Spleen (tissue), 11 donors: ENCODE results near the gene PHACTR2. TPM values are rescaled to one million over a fixed set of nuclear protein-coding genes. Genes with fewer than 3 reads are reported as not detected.
"Not testable (repeated sequence)": the region's sequence is repeated elsewhere in the genome, so short reads cannot be mapped to it uniquely, and the experiment has no call there.

Experiments
- DNase-seq: peaks from one replicate; pipeline ENCODE4 v3.0.0-alpha.2; 2020
- H3K27ac ChIP-seq, 8 donors: fragments of 200-600 bp; sonication (generic) in 7 of 8; 1 replicate in 4 of 8; 2 replicates in 4 of 8; pipeline versions ENCODE4 v1.5.0 to v1.8.0; 2016 to 2021; ENCODE audit warnings: inconsistent platforms in 4 of 8, mild to moderate bottlenecking in 4 of 8, moderate library complexity in 1 of 8
- H3K27me3 ChIP-seq, 7 donors: fragments of 200-600 bp; sonication (generic) in 6 of 7; replicated peaks in 1 of 7; 1 replicate in 4 of 7; 2 replicates in 3 of 7; pipeline versions ENCODE4 v1.5.0 to v1.8.0; 2016 to 2021; ENCODE audit warnings: inconsistent platforms in 3 of 7, mild to moderate bottlenecking in 1 of 7
- H3K36me3 ChIP-seq, 6 donors: fragments of 200-600 bp; sonication (generic) in 5 of 6; 1 replicate in 4 of 6; 2 replicates in 2 of 6; pipeline versions ENCODE4 v1.5.0 to v1.8.0; 2016 to 2021; ENCODE audit warnings: inconsistent platforms in 2 of 6
- H3K4me1 ChIP-seq, 6 donors: fragments of 200-600 bp; sonication (generic) in 5 of 6; 1 replicate in 3 of 6; 2 replicates in 3 of 6; pipeline versions ENCODE4 v1.5.0 to v1.8.0; 2016 to 2021; ENCODE audit warnings: inconsistent platforms in 3 of 6
- H3K4me3 ChIP-seq, 8 donors: fragments of 200-600 bp; sonication (generic) in 7 of 8; 1 replicate in 4 of 8; 2 replicates in 4 of 8; pipeline versions ENCODE4 v1.5.0 to v1.8.0; 2016 to 2021; ENCODE audit warnings: inconsistent platforms in 4 of 8, mild to moderate bottlenecking in 4 of 8, moderate library complexity in 2 of 8
- H3K9me3 ChIP-seq, 8 donors: fragments of 200-600 bp; sonication (generic) in 7 of 8; 1 replicate in 4 of 8; 2 replicates in 4 of 8; pipeline versions ENCODE4 v1.5.0 to v1.8.0; 2016 to 2021; ENCODE audit warnings: inconsistent platforms in 4 of 8
- POLR2A ChIP-seq, 3 donors: fragments of 450-650 bp; IDR thresholded peaks; one replicate each; pipeline ENCODE4 v1.5.1; 2017; ENCODE audit warnings: antibody characterized with exemption in 3 of 3, mild to moderate bottlenecking in 1 of 3
- POLR2AphosphoS5 ChIP-seq, 3 donors: sonication (generic); formaldehyde crosslinking; IDR thresholded peaks; one replicate each; pipeline ENCODE4 v1.5.1; 2017; ENCODE audit warnings: antibody characterized with exemption in 3 of 3
- WGBS, 5 donors: extraction: QIAGEN DNeasy Blood & Tissue Kit in 3 of 5; methylation state at CpG; one replicate each; pipeline versions ENCODE4 v1.1.5 to v1.1.7; 2013 to 2018; 5-methylcytosine and 5-hydroxymethylcytosine counted together
- intact Hi-C: fragments of 100-400 bp; cut with DNase I; formaldehyde crosslinking; loops from one replicate; pipeline ENCODE4 v1.15.0; 2023; ENCODE audit warnings: low total_unique reads
- polyA plus RNA-seq, 3 donors: library from polyadenylated mRNA; stranded (reverse); fragments of 200-250 nt; gene quantifications; one replicate each; pipeline ENCODE4 v1.2.1, GENCODE V29; 2013
- total RNA-seq, 7 donors: library from RNA; depleted of rRNA in 3 of 7; stranded (reverse); fragments of >200 nt in 3 of 7; fragmentation: NEBNext Ultra II Directional in 4 of 7; extraction: Animal tissue kit (Norgen Biotek cat#: 25700) in 4 of 7; gene quantifications; one replicate each; pipeline versions ENCODE4 v1.1.0 to v1.2.1, GENCODE V29; 2016 to 2021
- TF ChIP-seq, protein P1 (sequence below), 11 experiments: fragments of 200-600 bp in 7 of 11; fragments of 450-650 bp in 4 of 11; sonication (generic) in 4 of 11; IDR thresholded peaks in 8 of 11; conservative IDR thresholded peaks in 3 of 11; 1 replicate in 7 of 11; 2 replicates in 4 of 11; pipeline versions ENCODE4 v1.4.0 to v1.8.0; 2016 to 2021; ENCODE audit warnings: antibody characterized with exemption in 11 of 11, inconsistent platforms in 4 of 11, mild to moderate bottlenecking in 1 of 11
- donor health status: healthy with polysubstance abuse.
- donor health status: DM: no; HTN: no; CAD: no; lungs with moderate emphysema.
- donor health status: DM: no; HTN: no; CAD: no.
- donor health status: Bipolar disorder and iron deficiency.
- donor health status: healthy.
- donor health status: DM: no; HTN: no; CAD: no.
- donor health status: DM: yes; HTN: yes; CAD: no.

Gene PHACTR2
- total and polyA plus RNA-seq, 10 donors: 3.5 to 116 (median 76.1) TPM

DNA sequence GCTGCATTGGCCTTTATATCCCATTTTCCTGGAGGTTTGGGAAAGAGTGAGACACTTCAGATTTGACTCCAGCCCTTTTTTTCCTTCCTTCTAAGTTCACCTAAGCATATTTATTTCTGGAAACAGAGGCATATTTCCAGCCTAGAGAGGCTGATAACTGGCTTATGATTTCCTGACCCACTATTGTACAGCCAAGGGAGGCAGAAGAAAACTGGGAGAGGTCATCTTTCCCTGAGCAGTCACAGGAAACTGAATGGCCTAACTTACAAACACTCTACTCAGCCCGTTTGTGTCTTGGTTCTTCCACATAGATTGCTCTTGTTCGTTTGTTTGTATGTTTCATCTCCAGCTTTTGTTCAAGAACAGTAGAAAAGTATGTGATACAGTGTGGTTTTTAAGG lies 101.2 kb downstream of the PHACTR2 start:
- Histone ChIP-seq H3K27me3 (no peaks in the 10 kb centered on the region), H3K36me3 (peaks cover 0 to 97% (median 19%) of the 10 kb centered on the region in 6 donors), H3K9me3 (no peaks in the 10 kb centered on the region), H3K27ac (no peak overlapping the region), H3K4me1 (peaks cover 0 to 1% (median 0%) of the 10 kb centered on the region in 6 donors), H3K4me3 (no peak overlapping the region)
- TF ChIP-seq POLR2AphosphoS5 (IDR thresholded peaks at IDR 0.05) (no peak), POLR2A (IDR thresholded peaks at IDR 0.05) (no peak)
- TF ChIP-seq, protein P1, sequence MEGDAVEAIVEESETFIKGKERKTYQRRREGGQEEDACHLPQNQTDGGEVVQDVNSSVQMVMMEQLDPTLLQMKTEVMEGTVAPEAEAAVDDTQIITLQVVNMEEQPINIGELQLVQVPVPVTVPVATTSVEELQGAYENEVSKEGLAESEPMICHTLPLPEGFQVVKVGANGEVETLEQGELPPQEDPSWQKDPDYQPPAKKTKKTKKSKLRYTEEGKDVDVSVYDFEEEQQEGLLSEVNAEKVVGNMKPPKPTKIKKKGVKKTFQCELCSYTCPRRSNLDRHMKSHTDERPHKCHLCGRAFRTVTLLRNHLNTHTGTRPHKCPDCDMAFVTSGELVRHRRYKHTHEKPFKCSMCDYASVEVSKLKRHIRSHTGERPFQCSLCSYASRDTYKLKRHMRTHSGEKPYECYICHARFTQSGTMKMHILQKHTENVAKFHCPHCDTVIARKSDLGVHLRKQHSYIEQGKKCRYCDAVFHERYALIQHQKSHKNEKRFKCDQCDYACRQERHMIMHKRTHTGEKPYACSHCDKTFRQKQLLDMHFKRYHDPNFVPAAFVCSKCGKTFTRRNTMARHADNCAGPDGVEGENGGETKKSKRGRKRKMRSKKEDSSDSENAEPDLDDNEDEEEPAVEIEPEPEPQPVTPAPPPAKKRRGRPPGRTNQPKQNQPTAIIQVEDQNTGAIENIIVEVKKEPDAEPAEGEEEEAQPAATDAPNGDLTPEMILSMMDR (IDR thresholded peaks at IDR 0.05 in 8 of 11, conservative IDR thresholded peaks at IDR 0.05 in 3 of 11): no peak
- WGBS, 5 donors: 67 to 91% (median 81%) methylated on average over 2 of the region's 2 CpGs
- intact Hi-C loops: no loop called here
- DNase-seq: no peak

DNA sequence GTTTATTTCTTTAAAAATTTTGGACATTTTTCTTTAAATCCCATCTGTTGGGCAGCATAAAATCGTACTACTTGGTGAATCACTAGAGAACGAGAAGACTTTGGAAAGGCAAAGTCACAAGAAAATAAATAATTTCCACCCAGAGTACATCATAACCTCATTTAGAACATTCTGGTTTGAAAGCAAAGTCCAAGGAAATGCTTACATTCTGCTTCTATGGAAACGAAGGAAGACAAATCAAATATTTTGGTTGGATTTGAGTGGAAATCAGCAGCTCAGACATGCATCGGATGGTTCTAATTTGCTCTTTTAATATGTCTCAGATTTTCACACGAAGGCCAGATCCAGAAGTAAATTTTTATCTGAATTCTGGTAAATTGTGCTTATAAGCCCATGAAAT lies 104.7 kb downstream of the PHACTR2 start:
- 92 to 96% (median 95%) methylated on average over 5 of the region's 5 CpGs for WGBS, 5 donors
- Histone ChIP-seq H3K9me3 (peaks cover 4 to 29% (median 18%) of the 10 kb centered on the region in 8 donors), H3K4me1 (no peaks in the 10 kb centered on the region), H3K27ac (no peak overlapping the region), H3K4me3 (no peak overlapping the region), H3K36me3 (peaks cover 0 to 97% (median 25%) of the 10 kb centered on the region in 6 donors), H3K27me3 (no peaks in the 10 kb centered on the region)
- TF ChIP-seq POLR2AphosphoS5 (IDR thresholded peaks at IDR 0.05): no peak
- TF ChIP-seq, protein P1 (IDR thresholded peaks at IDR 0.05 in 8 of 11, conservative IDR thresholded peaks at IDR 0.05 in 3 of 11): no peak
- TF ChIP-seq POLR2A (IDR thresholded peaks at IDR 0.05): no peak
- intact Hi-C loops: no loop called here
- no peak for DNase-seq

DNA sequence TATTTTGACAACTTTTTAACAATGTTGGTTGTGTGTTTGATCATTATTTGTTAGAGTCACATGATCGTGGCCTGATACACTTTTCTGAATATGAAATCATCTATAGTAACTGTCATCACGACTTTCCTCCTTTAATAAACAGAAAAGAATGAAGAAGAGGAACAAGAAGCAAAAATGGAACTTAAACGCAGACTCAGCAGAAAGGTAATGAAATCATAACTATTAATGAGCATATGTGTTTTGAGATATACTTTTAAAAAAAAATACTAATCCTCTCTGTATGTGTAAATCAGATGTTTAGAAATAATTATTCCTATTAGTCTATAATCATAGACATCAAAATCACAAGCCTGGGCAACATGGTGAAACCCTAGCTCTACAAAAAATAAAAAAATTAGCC lies 105.3 kb downstream of the PHACTR2 start:
- Histone ChIP-seq H3K36me3 (peaks cover 0 to 97% (median 24%) of the 10 kb centered on the region in 6 donors), H3K27me3 (no peaks in the 10 kb centered on the region), H3K9me3 (peaks cover 4 to 29% (median 18%) of the 10 kb centered on the region in 8 donors), H3K4me1 (no peaks in the 10 kb centered on the region), H3K27ac (no peak overlapping the region), H3K4me3 (no peak overlapping the region)
- intact Hi-C loops: no loop called here
- 85 to 90% (median 86%) methylated on average over 3 of the region's 3 CpGs for WGBS, 5 donors
- no peak for DNase-seq
- TF ChIP-seq, protein P1 (IDR thresholded peaks at IDR 0.05 in 8 of 11, conservative IDR thresholded peaks at IDR 0.05 in 3 of 11): no peak
- TF ChIP-seq POLR2A (IDR thresholded peaks at IDR 0.05): no peak
- no peak for TF ChIP-seq POLR2AphosphoS5 (IDR thresholded peaks at IDR 0.05)

DNA sequence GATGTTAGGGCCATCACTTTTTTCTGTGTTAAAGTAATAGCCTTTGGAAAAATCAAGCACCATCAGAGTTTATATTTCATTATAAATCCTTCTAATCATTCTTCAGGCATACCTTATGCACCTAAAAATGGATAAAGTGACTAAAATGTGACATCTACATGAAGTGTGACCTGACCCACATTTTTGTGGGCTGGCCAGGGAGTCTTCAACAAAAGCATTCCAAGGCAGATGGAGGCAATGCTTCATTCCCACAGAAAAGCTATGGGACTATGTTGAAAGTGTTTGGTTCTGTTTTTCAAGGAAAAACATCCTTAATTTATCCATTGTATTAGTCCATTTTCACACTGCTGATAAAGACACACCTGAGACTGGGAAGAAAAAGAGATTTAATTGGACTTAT lies 106.6 kb downstream of the PHACTR2 start:
- no peak overlapping the region for H3K4me3 ChIP-seq

DNA sequence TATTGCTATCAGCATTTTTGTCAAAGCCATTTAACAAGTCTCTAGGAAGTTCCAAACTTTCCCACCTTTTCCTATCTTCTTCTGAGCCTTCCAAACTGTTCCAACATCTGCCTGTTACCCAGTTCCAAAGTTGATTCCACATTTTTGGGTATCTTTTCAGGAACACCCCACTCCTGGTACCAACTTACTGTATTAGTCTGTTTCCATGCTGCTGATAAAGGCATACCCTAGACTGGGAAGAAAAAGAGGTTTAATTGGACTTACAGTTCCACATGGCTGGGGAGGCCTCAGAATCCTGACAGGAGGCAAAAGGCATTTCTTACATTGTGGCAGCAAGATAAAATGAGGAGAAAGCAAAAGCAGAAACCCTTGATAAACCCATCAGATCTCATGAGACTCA lies 108.6 kb downstream of the PHACTR2 start:
- peaks cover 0 to 99% (median 45%) of the 10 kb centered on the region in 6 donors for H3K36me3 ChIP-seq
- H3K4me1 ChIP-seq, intact Hi-C loops: not testable (repeated sequence)

More for the DNA sequence above, 106.6 kb downstream of the PHACTR2 start:
- H3K9me3 ChIP-seq: peaks cover 4 to 29% (median 18%) of the 10 kb centered on the region in 8 donors
- intact Hi-C loops: no loop called here
- no peaks in the 10 kb centered on the region for H3K4me1 ChIP-seq
- TF ChIP-seq POLR2A (IDR thresholded peaks at IDR 0.05): no peak
- no peak for TF ChIP-seq POLR2AphosphoS5 (IDR thresholded peaks at IDR 0.05)
- TF ChIP-seq, protein P1 (IDR thresholded peaks at IDR 0.05 in 8 of 11, conservative IDR thresholded peaks at IDR 0.05 in 3 of 11): no peak
- H3K36me3 ChIP-seq: peaks cover 0 to 97% (median 32%) of the 10 kb centered on the region in 6 donors
- no peak overlapping the region for H3K27ac ChIP-seq
- no peak for DNase-seq
- H3K27me3 ChIP-seq: no peaks in the 10 kb centered on the region

More for the DNA sequence above, 108.6 kb downstream of the PHACTR2 start:
- peaks cover 4 to 29% (median 18%) of the 10 kb centered on the region in 8 donors for H3K9me3 ChIP-seq
- H3K27me3 ChIP-seq, DNase-seq, H3K4me3 ChIP-seq, H3K27ac ChIP-seq: not testable (repeated sequence)
